ENCODE measurements around the gene NDP. TPM values are rescaled to one million over a fixed set of nuclear protein-coding genes. Genes with fewer than 3 reads are reported as not detected.

Gene NDP
- total RNA-seq, 1 experiment from 2014 or later = 0.28 TPM

GRCh38 chrX:43975796-43976195, 2.6 kb upstream of the NDP start:
- TF ChIP-seq, protein P1, sequence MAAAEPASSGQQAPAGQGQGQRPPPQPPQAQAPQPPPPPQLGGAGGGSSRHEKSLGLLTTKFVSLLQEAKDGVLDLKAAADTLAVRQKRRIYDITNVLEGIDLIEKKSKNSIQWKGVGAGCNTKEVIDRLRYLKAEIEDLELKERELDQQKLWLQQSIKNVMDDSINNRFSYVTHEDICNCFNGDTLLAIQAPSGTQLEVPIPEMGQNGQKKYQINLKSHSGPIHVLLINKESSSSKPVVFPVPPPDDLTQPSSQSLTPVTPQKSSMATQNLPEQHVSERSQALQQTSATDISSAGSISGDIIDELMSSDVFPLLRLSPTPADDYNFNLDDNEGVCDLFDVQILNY (CRISPR knock-in tag; IDR thresholded peaks at IDR 0.05) = no peak
- TF ChIP-seq CREB1 (CRISPR knock-in tag; IDR thresholded peaks at IDR 0.05) (no peak), TP53 (CRISPR knock-in tag; IDR thresholded peaks at IDR 0.05) (no peak)
- no peak overlapping the region for H3K4me3 Mint-ChIP-seq
- peaks cover 29% of the 10 kb centered on the region for H3K4me1 Mint-ChIP-seq
- ChIA-PET POLR2A (no interaction called here), CTCF (no interaction called here)
- no peaks in the 10 kb centered on the region for H3K9me3 Mint-ChIP-seq
- no peaks in the 10 kb centered on the region for H3K36me3 Mint-ChIP-seq
- H3K27me3 Mint-ChIP-seq (ENCODE audit: low read depth) = peaks cover 20% of the 10 kb centered on the region
- H3K27ac Mint-ChIP-seq = no peak overlapping the region
- no peak for ATAC-seq
- no peak for DNase-seq (ENCODE audit: low spot score)

- Mint-ChIP-seq H3K4me1 (peaks cover 33% of the 10 kb centered on the region), H3K36me3 (no peaks in the 10 kb centered on the region), H3K27me3 (ENCODE audit: low read depth) (peaks cover 20% of the 10 kb centered on the region), H3K9me3 (no peaks in the 10 kb centered on the region), H3K4me3 (no peak overlapping the region), H3K27ac (no peak overlapping the region)
- TF ChIP-seq USF2 (CRISPR knock-in tag; IDR thresholded peaks at IDR 0.05) (no peak), SOX15 (CRISPR knock-in tag; IDR thresholded peaks at IDR 0.05) (no peak), CDX4 (CRISPR knock-in tag; IDR thresholded peaks at IDR 0.05; ENCODE audit: borderline replicate concordance) (no peak), TCF7 (CRISPR knock-in tag; IDR thresholded peaks at IDR 0.05; ENCODE audit: low read depth) (no peak), ZNF138 (CRISPR knock-in tag; conservative IDR thresholded peaks at IDR 0.05) (no peak), ETV6 (CRISPR knock-in tag; IDR thresholded peaks at IDR 0.05) (no peak), E2F1 (CRISPR knock-in tag; IDR thresholded peaks at IDR 0.05) (no peak), TEAD1 (CRISPR knock-in tag; IDR thresholded peaks at IDR 0.05) (no peak), RELA (CRISPR knock-in tag; IDR thresholded peaks at IDR 0.05; ENCODE audit: borderline replicate concordance) (no peak), MXD4 (CRISPR knock-in tag; IDR thresholded peaks at IDR 0.05; ENCODE audit: borderline replicate concordance) (no peak), OVOL2 (CRISPR knock-in tag; IDR thresholded peaks at IDR 0.05; ENCODE audit: borderline replicate concordance) (no peak), ZNF263 (CRISPR knock-in tag; IDR thresholded peaks at IDR 0.05; ENCODE audit: low read depth) (no peak), NR3C1 (CRISPR knock-in tag; conservative IDR thresholded peaks at IDR 0.05; ENCODE audit: low read depth) (no peak)
- TF ChIP-seq, protein P2, sequence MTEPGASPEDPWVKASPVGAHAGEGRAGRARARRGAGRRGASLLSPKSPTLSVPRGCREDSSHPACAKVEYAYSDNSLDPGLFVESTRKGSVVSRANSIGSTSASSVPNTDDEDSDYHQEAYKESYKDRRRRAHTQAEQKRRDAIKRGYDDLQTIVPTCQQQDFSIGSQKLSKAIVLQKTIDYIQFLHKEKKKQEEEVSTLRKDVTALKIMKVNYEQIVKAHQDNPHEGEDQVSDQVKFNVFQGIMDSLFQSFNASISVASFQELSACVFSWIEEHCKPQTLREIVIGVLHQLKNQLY (CRISPR knock-in tag; IDR thresholded peaks at IDR 0.05) = no peak
- TF ChIP-seq, protein P1 (CRISPR knock-in tag; IDR thresholded peaks at IDR 0.05) = no peak
- TF ChIP-seq, protein P3, sequence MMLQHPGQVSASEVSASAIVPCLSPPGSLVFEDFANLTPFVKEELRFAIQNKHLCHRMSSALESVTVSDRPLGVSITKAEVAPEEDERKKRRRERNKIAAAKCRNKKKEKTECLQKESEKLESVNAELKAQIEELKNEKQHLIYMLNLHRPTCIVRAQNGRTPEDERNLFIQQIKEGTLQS (CRISPR knock-in tag; conservative IDR thresholded peaks at IDR 0.05) = no peak
- TF ChIP-seq, protein P4, sequence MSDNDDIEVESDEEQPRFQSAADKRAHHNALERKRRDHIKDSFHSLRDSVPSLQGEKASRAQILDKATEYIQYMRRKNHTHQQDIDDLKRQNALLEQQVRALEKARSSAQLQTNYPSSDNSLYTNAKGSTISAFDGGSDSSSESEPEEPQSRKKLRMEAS (CRISPR knock-in tag; IDR thresholded peaks at IDR 0.05) = no peak
- ATAC-seq (no peak), DNase-seq (ENCODE audit: low spot score) (no peak)
- ChIA-PET POLR2A (no interaction called here), CTCF (interaction anchor here (1.6 kb wide), 1 partner anchor 16 kb away, joined by 9 read pairs; no protein-coding TSS in a partner anchor)
Measured at GRCh38 chrX:43974741-43975465, 1.7 kb upstream of the NDP start.

Measured in WTC11 (cell line).